ENCODE measurements around the gene MAPK8. TPM values are rescaled to one million over a fixed set of nuclear protein-coding genes. Genes with fewer than 3 reads are reported as not detected.

MAPK8 gene
- total and polyA plus RNA-seq, 2 of the 4 experiments (the other 2 are of a cell fraction) = 41.5 to 54.7 TPM

DNA sequence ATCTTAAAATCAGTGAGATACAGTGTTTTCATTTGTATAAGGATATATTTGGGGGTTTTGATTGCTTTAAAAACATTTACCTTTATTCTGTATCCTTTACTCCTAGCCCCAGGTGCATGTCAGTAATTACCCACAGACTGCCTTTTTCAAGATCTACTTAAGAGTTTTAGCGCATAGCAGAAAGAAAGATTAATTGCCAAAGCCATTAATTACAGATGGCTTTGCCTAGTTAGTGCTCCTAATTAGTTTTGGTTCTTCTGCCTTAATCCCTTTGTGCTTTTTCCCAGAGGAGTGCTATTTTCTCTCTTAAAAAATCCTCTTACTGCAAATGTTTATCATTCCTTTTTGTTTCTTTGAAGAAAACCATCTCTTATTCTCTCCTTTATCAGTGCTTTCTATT, 122.8 kb downstream of the MAPK8 start:
- no CpG with 5 or more reads among the region's 1 CpG for WGBS, 2 experiments (ENCODE audit: extremely low coverage in 2 of 2, insufficient read length in 1 of 2)
- no peak overlapping the region for H2BK5ac ChIP-seq (ENCODE audit: low read depth, low read length, poor library complexity, severe bottlenecking)
- TF ChIP-seq, protein P1, sequence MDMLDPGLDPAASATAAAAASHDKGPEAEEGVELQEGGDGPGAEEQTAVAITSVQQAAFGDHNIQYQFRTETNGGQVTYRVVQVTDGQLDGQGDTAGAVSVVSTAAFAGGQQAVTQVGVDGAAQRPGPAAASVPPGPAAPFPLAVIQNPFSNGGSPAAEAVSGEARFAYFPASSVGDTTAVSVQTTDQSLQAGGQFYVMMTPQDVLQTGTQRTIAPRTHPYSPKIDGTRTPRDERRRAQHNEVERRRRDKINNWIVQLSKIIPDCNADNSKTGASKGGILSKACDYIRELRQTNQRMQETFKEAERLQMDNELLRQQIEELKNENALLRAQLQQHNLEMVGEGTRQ (IDR thresholded peaks at IDR 0.05; ENCODE audit: low read depth, low read length) = no peak
- TF ChIP-seq FOS (IDR thresholded peaks at IDR 0.05; ENCODE audit: low read depth, low read length) (no peak), NFE2L2 (IDR thresholded peaks at IDR 0.05; ENCODE audit: low read depth, low read length) (no peak), MAFK (IDR thresholded peaks at IDR 0.05; ENCODE audit: low read depth, low read length) (no peak), BHLHE40 (IDR thresholded peaks at IDR 0.05; ENCODE audit: low read depth, low read length) (no peak), MAZ (IDR thresholded peaks at IDR 0.05; ENCODE audit: borderline replicate concordance, low read depth, low read length) (no peak), MXI1 (IDR thresholded peaks at IDR 0.05; ENCODE audit: borderline replicate concordance, low read depth, low read length) (no peak), SMC3 (IDR thresholded peaks at IDR 0.05; ENCODE audit: low read depth, low read length) (no peak), CHD1 (IDR thresholded peaks at IDR 0.05; ENCODE audit: low read depth, low read length) (no peak)
- TF ChIP-seq, protein P2, sequence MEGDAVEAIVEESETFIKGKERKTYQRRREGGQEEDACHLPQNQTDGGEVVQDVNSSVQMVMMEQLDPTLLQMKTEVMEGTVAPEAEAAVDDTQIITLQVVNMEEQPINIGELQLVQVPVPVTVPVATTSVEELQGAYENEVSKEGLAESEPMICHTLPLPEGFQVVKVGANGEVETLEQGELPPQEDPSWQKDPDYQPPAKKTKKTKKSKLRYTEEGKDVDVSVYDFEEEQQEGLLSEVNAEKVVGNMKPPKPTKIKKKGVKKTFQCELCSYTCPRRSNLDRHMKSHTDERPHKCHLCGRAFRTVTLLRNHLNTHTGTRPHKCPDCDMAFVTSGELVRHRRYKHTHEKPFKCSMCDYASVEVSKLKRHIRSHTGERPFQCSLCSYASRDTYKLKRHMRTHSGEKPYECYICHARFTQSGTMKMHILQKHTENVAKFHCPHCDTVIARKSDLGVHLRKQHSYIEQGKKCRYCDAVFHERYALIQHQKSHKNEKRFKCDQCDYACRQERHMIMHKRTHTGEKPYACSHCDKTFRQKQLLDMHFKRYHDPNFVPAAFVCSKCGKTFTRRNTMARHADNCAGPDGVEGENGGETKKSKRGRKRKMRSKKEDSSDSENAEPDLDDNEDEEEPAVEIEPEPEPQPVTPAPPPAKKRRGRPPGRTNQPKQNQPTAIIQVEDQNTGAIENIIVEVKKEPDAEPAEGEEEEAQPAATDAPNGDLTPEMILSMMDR (conservative IDR thresholded peaks at IDR 0.05; ENCODE audit: low read depth, low read length) = no peak

More for the DNA sequence above, 122.8 kb downstream of the MAPK8 start:
- H2BK120ac ChIP-seq (ENCODE audit: low read depth, low read length) = no peak overlapping the region
- 0 out of 2 replicates have a peak, but pooled peaks cover 2% of the 10 kb centered on the region for H3K36me3 ChIP-seq (ENCODE audit: control insufficient read depth, insufficient read depth, low read length)
- H3K9me3 ChIP-seq (ENCODE audit: control insufficient read depth, insufficient read depth, low read length) = no peaks in the 10 kb centered on the region
- H2BK20ac ChIP-seq (ENCODE audit: low read depth, low read length) = no peak overlapping the region
- ChIA-PET CTCF (no interaction called here), POLR2A (ENCODE audit: unreplicated experiment) (no interaction called here)
- H3K4me2 ChIP-seq (ENCODE audit: low read depth, low read length) = no peak overlapping the region
- no peak overlapping the region for H3K18ac ChIP-seq (ENCODE audit: low read depth, low read length)
- dilution Hi-C loops (cut with HindIII; ENCODE audit: low sequenced_read_pairs, unreplicated experiment) (no loop called here), in situ Hi-C loops (cut with MboI; ENCODE audit: low sequenced_read_pairs) (no loop called here), intact Hi-C loops (cut with micrococcal nuclease) (loop anchor here (2.0 kb wide), 1 partner anchor 15 kb away; no protein-coding TSS in a partner anchor)
- H3K27ac ChIP-seq (ENCODE audit: insufficient read depth, low read length) = no peak overlapping the region
- H4K91ac ChIP-seq (ENCODE audit: insufficient read depth, low read depth, low read length) = no peak overlapping the region
- H2AK9ac ChIP-seq (replicated peaks; ENCODE audit: low read depth, low read length, poor library complexity) = no peak overlapping the region
- H3K4me1 ChIP-seq (ENCODE audit: control insufficient read depth, insufficient read depth, low read length) = no peaks in the 10 kb centered on the region
- no peak overlapping the region for H3K23ac ChIP-seq (ENCODE audit: low read depth, low read length)
- no peak for DNase-seq
- no peak overlapping the region for H2AK5ac ChIP-seq (ENCODE audit: low read depth, low read length)
- H3K79me1 ChIP-seq (ENCODE audit: low read depth in 1 of 2, low read length in 2 of 2) = peaks cover 5 to 7% of the 10 kb centered on the region in 2 experiments; a peak in 1 of 4 replicates
- no peak overlapping the region for H2AFZ ChIP-seq (replicated peaks; ENCODE audit: low read length, poor library complexity)
- H4K5ac ChIP-seq (ENCODE audit: low read depth, low read length) = no peak overlapping the region
- no peak overlapping the region for H3K14ac ChIP-seq (replicated peaks; ENCODE audit: low read depth, low read length)
- no peak for ATAC-seq (ENCODE audit: low read depth)
- H4K20me1 ChIP-seq (ENCODE audit: insufficient read depth, low read length) = no peaks in the 10 kb centered on the region
- no peaks in the 10 kb centered on the region for H3K9me1 ChIP-seq (ENCODE audit: insufficient read depth, low read length)
- H4K8ac ChIP-seq (ENCODE audit: low read depth in 2 of 2, low read length in 2 of 2) = no peak overlapping the region
- no peak overlapping the region for H2BK15ac ChIP-seq (ENCODE audit: low read depth, low read length)
- no peak overlapping the region for H3K4ac ChIP-seq (ENCODE audit: low read depth, low read length)
- no peak overlapping the region for H3K9ac ChIP-seq (ENCODE audit: low read depth, low read length)
- H3K27me3 ChIP-seq (ENCODE audit: control insufficient read depth, insufficient read depth, low read length) = no peaks in the 10 kb centered on the region
- BruUV-seq (replicated peaks) = no TSS peak
- no peak overlapping the region for H3K56ac ChIP-seq (ENCODE audit: extremely low read depth, insufficient read depth, low read length)
- H3K4me3 ChIP-seq (ENCODE audit: insufficient read depth, low read depth, low read length) = no peak overlapping the region

Data from IMR-90 (cell line).